Fibroblast of the aortic adventitia (primary cell): Measurements from ENCODE around the gene TNFRSF18. TPM values are rescaled to one million over a fixed set of nuclear protein-coding genes. Genes with fewer than 3 reads are reported as not detected.

Source experiments
- DNase-seq: peaks from one replicate; pipeline ENCODE4 v3.0.0-alpha.2; 2010; ENCODE audit warnings: low read depth
- H3K4me3 ChIP-seq: 2 replicates; pipeline ENCODE4 v1.5.1; 2011; ENCODE audit warnings: low read depth, mild to moderate bottlenecking, control low read depth, low read length, moderate library complexity
- total RNA-seq: library from RNA; depleted of rRNA; stranded (reverse); fragments of >200 nt; gene quantifications from 2 replicates; pipeline ENCODE4 v1.2.3, GENCODE V29; 2012; ENCODE audit warnings: low replicate concordance
- TF ChIP-seq, protein P1 (sequence below): IDR thresholded peaks from 2 replicates; pipeline ENCODE4 v1.5.1; 2011; ENCODE audit warnings: mild to moderate bottlenecking, low read length, control low read depth, inconsistent platforms; ENCODE audit not compliant: insufficient read depth

Gene TNFRSF18
- total RNA-seq, 1 donor: not detected

DNA sequence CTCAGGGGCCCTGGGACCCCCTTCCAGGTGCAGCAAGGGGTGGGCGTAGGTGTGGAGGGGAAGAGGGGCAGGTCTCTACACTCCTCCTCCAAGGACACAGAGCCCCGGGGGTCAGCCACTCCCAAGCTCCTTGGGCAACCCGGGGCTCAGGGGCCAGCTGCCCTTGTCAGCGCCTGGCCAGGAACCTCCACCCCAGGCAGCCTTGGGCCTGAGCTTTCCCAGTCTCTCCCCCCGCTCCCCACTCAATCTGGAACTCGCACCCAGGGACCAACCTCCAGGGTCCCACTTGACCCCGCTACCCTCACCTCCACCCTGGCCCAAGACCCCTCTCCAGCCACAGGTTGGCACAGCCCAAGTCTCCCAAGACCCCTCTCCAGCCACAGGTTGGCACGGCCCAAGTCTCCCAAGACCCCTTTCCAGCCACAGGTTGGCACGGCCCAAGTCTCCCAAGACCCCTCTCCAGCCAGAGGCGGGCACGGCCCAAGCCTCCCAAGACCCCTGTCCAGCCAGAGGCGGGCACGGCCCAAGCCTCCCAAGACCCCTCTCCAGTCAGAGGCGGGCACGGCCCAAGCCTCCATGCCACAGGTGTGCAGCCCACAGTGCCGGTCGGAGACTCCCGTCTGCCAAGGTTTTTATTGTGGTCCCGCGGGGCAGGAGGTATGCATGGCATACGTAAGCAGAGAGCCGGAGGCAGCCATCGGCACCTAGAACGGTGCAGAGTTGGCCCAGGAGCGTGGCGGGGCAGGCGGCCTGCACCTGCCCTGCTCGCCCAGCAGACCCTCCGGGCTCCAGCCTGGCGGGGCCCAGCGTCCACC is 4.5 kb upstream of the TNFRSF18 start:
- DNase-seq: no peak
- H3K4me3 ChIP-seq: no peak overlapping the region
- TF ChIP-seq, protein P1, sequence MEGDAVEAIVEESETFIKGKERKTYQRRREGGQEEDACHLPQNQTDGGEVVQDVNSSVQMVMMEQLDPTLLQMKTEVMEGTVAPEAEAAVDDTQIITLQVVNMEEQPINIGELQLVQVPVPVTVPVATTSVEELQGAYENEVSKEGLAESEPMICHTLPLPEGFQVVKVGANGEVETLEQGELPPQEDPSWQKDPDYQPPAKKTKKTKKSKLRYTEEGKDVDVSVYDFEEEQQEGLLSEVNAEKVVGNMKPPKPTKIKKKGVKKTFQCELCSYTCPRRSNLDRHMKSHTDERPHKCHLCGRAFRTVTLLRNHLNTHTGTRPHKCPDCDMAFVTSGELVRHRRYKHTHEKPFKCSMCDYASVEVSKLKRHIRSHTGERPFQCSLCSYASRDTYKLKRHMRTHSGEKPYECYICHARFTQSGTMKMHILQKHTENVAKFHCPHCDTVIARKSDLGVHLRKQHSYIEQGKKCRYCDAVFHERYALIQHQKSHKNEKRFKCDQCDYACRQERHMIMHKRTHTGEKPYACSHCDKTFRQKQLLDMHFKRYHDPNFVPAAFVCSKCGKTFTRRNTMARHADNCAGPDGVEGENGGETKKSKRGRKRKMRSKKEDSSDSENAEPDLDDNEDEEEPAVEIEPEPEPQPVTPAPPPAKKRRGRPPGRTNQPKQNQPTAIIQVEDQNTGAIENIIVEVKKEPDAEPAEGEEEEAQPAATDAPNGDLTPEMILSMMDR: no peak

DNA sequence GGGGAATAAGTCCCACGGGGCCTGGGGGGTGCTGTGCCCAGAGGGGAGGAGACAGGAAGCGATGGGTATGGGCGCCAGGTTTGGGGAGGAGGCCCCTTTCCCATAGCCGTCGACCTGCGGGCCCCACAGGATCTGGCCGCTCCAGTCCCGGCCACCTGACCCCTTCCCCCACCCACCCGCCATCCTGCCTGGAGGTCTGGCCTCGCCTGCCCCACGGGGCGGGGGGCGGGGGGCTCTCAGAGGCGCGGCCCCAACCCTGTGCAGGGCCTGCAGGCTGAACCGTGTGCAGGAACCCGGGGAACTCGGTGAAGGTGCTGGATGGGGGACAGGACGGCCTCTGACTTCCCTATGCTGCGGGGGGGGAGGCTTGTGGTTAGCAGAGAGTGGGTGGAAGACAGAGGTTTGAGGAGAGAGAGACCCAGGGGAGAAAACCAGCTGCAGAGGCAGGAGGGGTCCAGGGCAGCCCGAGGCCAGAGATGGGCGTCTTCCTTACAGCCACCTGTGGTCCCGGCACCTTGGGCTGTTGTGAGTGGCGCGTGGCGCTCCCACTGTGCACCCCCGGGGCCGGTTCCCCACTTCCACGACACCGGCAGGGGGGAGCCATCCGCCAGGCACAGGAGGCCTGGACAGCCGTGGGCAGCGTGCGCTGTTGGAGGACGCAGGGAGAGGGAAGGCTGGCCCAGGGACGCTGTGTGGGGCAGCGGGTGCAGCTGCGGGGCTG is 2.5 kb upstream of the TNFRSF18 start:
- H3K4me3 ChIP-seq: no peak overlapping the region
- TF ChIP-seq, protein P1: no peak
- no peak for DNase-seq

DNA sequence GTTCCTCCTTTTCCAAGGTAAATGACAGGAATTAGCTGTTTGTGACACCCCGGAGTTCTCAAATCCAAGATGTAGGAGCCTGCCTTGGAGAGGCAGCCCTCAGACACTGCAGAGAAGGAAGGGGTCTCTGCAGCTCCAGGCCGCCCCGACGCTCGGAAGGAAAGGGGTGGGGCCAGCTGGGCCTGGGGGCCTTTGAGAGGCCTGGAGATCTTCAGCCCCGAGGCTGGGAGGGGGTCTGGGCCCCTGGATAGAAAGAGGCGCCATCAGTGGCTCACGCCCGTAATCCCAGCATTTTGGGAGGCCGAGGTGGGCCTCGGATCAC is 1.1 kb upstream of the TNFRSF18 start:
- H3K4me3 ChIP-seq: no peak overlapping the region
- DNase-seq: no peak
- TF ChIP-seq, protein P1: no peak

DNA sequence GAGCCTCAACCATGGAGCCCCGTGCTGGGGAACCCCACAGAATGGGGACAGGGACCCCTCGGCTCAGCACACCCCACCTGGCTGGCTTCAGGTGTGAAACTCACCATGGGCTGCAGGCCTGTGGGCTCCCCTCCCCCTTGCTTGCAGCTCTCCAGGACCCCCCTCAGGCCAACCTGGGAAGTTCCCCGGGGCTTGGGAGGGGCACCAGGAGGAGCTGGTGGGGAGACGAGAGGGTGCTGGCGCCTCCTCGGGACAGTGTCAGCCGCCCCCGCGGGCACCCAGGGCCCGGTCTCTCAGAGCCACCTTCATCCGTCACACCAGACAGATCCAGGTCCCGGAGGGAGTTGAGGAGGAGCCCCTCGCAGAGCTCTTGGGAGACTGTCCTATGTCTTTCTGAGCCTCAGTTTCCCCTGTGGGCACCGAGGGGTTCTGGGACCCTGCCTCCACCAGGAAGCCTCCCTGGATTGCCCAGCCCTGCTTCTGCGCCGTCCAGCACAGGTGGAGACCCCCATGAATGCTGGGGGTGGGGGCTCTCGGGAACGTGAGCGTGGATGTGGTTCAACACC is 657 bp upstream of the TNFRSF18 start:
- DNase-seq: no peak
- no peak overlapping the region for H3K4me3 ChIP-seq
- TF ChIP-seq, protein P1: no peak

DNA sequence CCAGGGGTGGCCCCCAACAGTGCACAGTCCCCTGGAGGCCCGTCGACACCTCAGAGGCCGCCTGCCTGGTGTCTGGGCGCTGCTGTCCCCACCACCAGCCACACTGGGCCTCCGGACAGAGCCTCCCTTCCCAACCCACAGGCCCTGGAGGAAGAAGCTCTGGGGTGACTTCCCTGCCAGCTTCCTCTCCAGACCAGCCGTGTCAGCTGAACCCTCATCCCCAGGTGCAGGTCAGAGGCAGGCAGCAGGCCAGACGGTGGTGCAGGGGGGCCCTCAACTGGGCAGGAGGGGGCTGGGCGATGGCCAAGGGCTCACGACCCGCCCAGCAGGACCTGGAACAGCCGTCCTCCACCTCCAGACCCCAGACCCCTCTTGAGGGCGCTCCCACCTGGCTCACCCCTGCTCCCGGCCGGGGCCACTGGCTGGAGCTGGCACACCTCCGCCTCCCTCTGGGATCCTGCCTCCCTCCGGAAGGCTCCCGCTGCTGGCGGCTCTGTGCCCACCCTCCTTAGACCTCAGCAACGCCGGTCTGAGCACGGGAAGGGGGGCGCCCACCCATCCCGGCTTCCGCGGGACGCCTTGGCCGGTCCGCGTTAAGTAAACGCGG is 520 bp downstream of the TNFRSF18 start:
- H3K4me3 ChIP-seq: no peak overlapping the region
- TF ChIP-seq, protein P1: no peak
- DNase-seq: no peak

DNA sequence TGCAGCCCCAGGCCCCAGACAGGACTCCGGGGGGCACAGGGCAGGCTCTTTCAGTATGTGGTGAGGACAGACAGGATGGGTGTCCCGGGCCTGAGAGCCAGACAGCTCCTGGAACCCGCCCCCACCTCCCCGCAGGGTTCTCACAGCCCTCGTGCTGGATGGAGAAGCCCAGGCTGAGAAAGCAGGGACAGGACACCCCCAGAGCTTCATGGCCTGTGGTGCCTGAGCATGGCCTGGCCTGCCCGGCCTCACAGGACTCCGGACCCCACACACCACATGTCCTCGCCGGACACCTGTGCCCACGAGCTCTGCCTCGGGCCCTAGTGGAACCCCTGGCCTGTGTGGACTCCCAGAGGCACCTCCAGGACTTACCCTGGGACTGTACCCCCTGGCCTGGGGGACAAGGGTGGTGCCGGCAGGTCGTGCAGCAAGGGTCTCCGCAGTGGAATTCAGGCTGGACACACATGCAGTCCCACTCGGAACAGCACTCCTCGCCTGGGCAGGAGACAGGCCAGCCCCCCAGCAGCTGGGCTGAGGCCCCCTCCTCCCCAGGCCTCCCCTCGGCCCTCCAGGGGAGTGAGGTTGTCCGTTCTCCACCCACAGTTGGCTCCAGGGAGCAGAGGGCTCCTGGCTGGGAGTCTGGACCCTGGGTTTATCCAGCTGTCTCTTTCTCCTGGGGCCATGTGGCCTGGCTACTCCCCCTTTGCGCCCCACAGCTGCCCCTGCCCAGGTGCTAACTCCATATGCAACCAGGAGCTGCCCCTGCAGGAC is 1.2 kb downstream of the TNFRSF18 start:
- TF ChIP-seq, protein P1: no peak
- no peak overlapping the region for H3K4me3 ChIP-seq
- DNase-seq: no peak
